ENCODE results near the gene HMGA1.

DNA sequence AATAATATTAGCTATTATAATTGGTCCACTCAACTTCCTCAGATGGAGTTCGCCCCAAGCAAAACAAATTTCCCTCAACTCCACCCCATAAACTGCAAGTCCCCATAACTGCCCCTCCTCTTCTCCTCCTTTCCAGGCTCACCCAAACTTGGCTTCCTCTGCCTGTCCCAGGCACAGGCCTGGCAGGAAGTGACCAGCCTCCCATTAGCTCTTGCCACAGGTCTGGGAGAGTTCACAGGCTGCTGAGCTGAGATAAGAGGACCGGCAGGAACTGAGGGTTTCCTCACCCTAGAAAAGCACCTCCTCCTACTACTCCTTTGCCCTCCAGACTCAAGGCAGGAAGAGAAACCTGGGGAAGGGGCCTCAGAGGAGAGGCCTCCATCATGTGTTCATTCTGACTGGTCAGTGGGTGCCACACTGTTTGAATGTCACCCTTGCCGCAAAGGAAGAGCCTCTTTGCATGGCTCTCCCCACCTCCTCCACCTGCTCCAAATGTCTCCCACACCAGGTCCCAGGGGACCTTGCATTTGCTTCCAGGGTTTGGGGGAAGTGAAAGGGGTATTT lies 36.7 kb downstream of the HMGA1 start:
- TF ChIP-seq, protein P1, sequence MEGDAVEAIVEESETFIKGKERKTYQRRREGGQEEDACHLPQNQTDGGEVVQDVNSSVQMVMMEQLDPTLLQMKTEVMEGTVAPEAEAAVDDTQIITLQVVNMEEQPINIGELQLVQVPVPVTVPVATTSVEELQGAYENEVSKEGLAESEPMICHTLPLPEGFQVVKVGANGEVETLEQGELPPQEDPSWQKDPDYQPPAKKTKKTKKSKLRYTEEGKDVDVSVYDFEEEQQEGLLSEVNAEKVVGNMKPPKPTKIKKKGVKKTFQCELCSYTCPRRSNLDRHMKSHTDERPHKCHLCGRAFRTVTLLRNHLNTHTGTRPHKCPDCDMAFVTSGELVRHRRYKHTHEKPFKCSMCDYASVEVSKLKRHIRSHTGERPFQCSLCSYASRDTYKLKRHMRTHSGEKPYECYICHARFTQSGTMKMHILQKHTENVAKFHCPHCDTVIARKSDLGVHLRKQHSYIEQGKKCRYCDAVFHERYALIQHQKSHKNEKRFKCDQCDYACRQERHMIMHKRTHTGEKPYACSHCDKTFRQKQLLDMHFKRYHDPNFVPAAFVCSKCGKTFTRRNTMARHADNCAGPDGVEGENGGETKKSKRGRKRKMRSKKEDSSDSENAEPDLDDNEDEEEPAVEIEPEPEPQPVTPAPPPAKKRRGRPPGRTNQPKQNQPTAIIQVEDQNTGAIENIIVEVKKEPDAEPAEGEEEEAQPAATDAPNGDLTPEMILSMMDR (IDR thresholded peaks at IDR 0.05), result no peak
- TF ChIP-seq POLR2A (IDR thresholded peaks at IDR 0.05), result no peak

All from body of pancreas (tissue), 4 donors.